ENCODE data around the gene ATP6V0E2. TPM values are rescaled to one million over a fixed set of nuclear protein-coding genes. Genes with fewer than 3 reads are reported as not detected.

Gene ATP6V0E2
- total and polyA plus RNA-seq, 3 donors from 2014 or later = 14.0 to 37.1 (median 30.3) TPM

- no peaks in the 10 kb centered on the region for H3K27me3 ChIP-seq
- DNase-seq = no peak
- H3K36me3 ChIP-seq (ENCODE audit: low read depth, missing control alignments) = no peaks in the 10 kb centered on the region
- TF ChIP-seq CTCF (IDR thresholded peaks at IDR 0.05) = no peak
- H3K4me3 ChIP-seq = no peak overlapping the region
- intact Hi-C loops (cut with DNase I; ENCODE audit: low total_unique reads) = no loop called here
- 64 to 65% methylated on average over 10 to 11 of the region's 11 CpGs for WGBS, 2 donors
- H3K4me1 ChIP-seq = no peaks in the 10 kb centered on the region
- H3K27ac ChIP-seq = no peak overlapping the region
- no peaks in the 10 kb centered on the region for H3K9me3 ChIP-seq
These were observed 42.6 kb upstream of the ATP6V0E2 start for GRCh38 chr7:149830997-149831740.

GRCh38 chr7:149831741-149832219, 42.0 kb upstream of the ATP6V0E2 start:
- Histone ChIP-seq H3K9me3 (no peaks in the 10 kb centered on the region), H3K4me3 (no peak overlapping the region), H3K27me3 (no peaks in the 10 kb centered on the region), H3K36me3 (ENCODE audit: low read depth, missing control alignments) (no peaks in the 10 kb centered on the region), H3K4me1 (no peaks in the 10 kb centered on the region), H3K27ac (no peak overlapping the region)
- intact Hi-C loops (cut with DNase I; ENCODE audit: low total_unique reads) = no loop called here
- DNase-seq = no peak
- 80 to 85% methylated on average over 9 of the region's 9 CpGs for whole genome bisulfite sequencing, 2 donors
- no peak for TF ChIP-seq CTCF (IDR thresholded peaks at IDR 0.05)
- no peak for TF ChIP-seq POLR2A (IDR thresholded peaks at IDR 0.05)

- Histone ChIP-seq H3K36me3 (ENCODE audit: low read depth, missing control alignments) (no peaks in the 10 kb centered on the region), H3K9me3 (no peaks in the 10 kb centered on the region), H3K27me3 (no peaks in the 10 kb centered on the region), H3K4me1 (no peaks in the 10 kb centered on the region), H3K4me3 (no peak overlapping the region), H3K27ac (no peak overlapping the region)
- WGBS, 2 donors = 82 to 85% methylated on average over 11 to 13 of the region's 13 CpGs
- DNase-seq = no peak
- intact Hi-C loops (cut with DNase I; ENCODE audit: low total_unique reads) = no loop called here
- TF ChIP-seq POLR2A (IDR thresholded peaks at IDR 0.05) (no peak), CTCF (IDR thresholded peaks at IDR 0.05) (no peak)
These were observed 41.3 kb upstream of the ATP6V0E2 start for GRCh38 chr7:149832332-149833041.

GRCh38 chr7:149833495-149834130, 40.2 kb upstream of the ATP6V0E2 start:
- TF ChIP-seq CTCF (IDR thresholded peaks at IDR 0.05) (no peak), POLR2A (IDR thresholded peaks at IDR 0.05) (no peak)
- H3K27ac ChIP-seq = no peak overlapping the region
- no peaks in the 10 kb centered on the region for H3K9me3 ChIP-seq
- no peaks in the 10 kb centered on the region for H3K36me3 ChIP-seq (ENCODE audit: low read depth, missing control alignments)
- no peaks in the 10 kb centered on the region for H3K27me3 ChIP-seq
- intact Hi-C loops (cut with DNase I; ENCODE audit: low total_unique reads) = no loop called here
- no peak overlapping the region for H3K4me3 ChIP-seq
- no peak for DNase-seq
- no peaks in the 10 kb centered on the region for H3K4me1 ChIP-seq
- WGBS, 2 donors = 86 to 91% methylated on average over 11 to 12 of the region's 12 CpGs
